Mesendoderm (in vitro differentiated cells): Measurements from ENCODE around the gene AVP.

Source experiments
- DNase-seq: peaks from one replicate; pipeline ENCODE4 v3.0.0; 2013
- H2AK5ac ChIP-seq: 2 replicates; pipeline ENCODE4 v1.6.1; 2013; ENCODE audit warnings: low read length, inconsistent platforms
- H2BK120ac ChIP-seq: 2 replicates; pipeline ENCODE4 v1.6.1; 2013; ENCODE audit warnings: low read depth, mild to moderate bottlenecking, low read length, moderate library complexity, mixed read lengths
- H2BK15ac ChIP-seq: replicated peaks from 2 replicates; pipeline ENCODE4 v1.6.1; 2013; ENCODE audit warnings: low read depth, mild to moderate bottlenecking, moderate library complexity
- H2BK5ac ChIP-seq: 2 replicates; pipeline ENCODE4 v1.6.1; 2013; ENCODE audit warnings: low read length, inconsistent platforms
- H3K18ac ChIP-seq: 2 replicates; pipeline ENCODE4 v1.6.1; 2013; ENCODE audit warnings: mild to moderate bottlenecking, low read length, mixed read lengths
- H3K23ac ChIP-seq: one replicate; pipeline ENCODE4 v1.6.1; 2013; ENCODE audit warnings: low read length
- H3K27ac ChIP-seq: 2 replicates; pipeline ENCODE4 v1.5.1; 2013; ENCODE audit warnings: low read depth, mild to moderate bottlenecking, inconsistent platforms, low read length, moderate library complexity
- H3K27me3 ChIP-seq: 2 replicates; pipeline ENCODE4 v1.6.1; 2013; ENCODE audit warnings: low read length, control low read depth, mild to moderate bottlenecking, inconsistent platforms; ENCODE audit not compliant: insufficient read depth, poor library complexity
- H3K36me3 ChIP-seq: 2 replicates; pipeline ENCODE4 v1.6.1; 2013; ENCODE audit warnings: low read length, inconsistent platforms; ENCODE audit not compliant: control insufficient read depth, insufficient read depth
- H3K4ac ChIP-seq: one replicate; pipeline ENCODE4 v1.6.1; 2013; ENCODE audit warnings: low read depth, mild to moderate bottlenecking, low read length, moderate library complexity
- H3K4me1 ChIP-seq: 2 replicates; pipeline ENCODE4 v1.6.1; 2013; ENCODE audit warnings: low read depth, low read length, inconsistent platforms; ENCODE audit not compliant: control insufficient read depth
- H3K4me2 ChIP-seq: 2 replicates; pipeline ENCODE4 v1.6.1; 2013; ENCODE audit warnings: low read length
- H3K4me3 ChIP-seq: 2 replicates; pipeline ENCODE4 v1.5.1; 2013; ENCODE audit warnings: mild to moderate bottlenecking, low read length
- H3K56ac ChIP-seq: one replicate; pipeline ENCODE4 v1.6.1; 2013; ENCODE audit warnings: low read length
- H3K79me1 ChIP-seq: 2 replicates; pipeline ENCODE4 v1.6.1; 2013; ENCODE audit warnings: low read length, inconsistent platforms
- H3K79me2 ChIP-seq: 2 replicates; pipeline ENCODE4 v1.6.1; 2013; ENCODE audit warnings: mild to moderate bottlenecking, low read length; ENCODE audit not compliant: control insufficient read depth, insufficient read depth
- H3K9ac ChIP-seq: 2 replicates; pipeline ENCODE4 v1.6.1; 2013; ENCODE audit warnings: low read length, inconsistent platforms
- H4K5ac ChIP-seq: one replicate; pipeline ENCODE4 v1.6.1; 2013; ENCODE audit warnings: low read length
- H4K8ac ChIP-seq: one replicate; pipeline ENCODE4 v1.6.1; 2013; ENCODE audit warnings: low read depth, mild to moderate bottlenecking, control low read depth, low read length, moderate library complexity
- WGBS: extraction: QIAGEN DNeasy Blood & Tissue Kit; methylation state at CpG from one replicate; pipeline ENCODE4 v1.1.7; 2013; ENCODE audit warnings: low lambda C conversion rate, missing lambda C conversion rate; ENCODE audit not compliant: insufficient coverage; ENCODE audit errors: extremely low coverage; 5-methylcytosine and 5-hydroxymethylcytosine counted together

The AVP gene

DNA sequence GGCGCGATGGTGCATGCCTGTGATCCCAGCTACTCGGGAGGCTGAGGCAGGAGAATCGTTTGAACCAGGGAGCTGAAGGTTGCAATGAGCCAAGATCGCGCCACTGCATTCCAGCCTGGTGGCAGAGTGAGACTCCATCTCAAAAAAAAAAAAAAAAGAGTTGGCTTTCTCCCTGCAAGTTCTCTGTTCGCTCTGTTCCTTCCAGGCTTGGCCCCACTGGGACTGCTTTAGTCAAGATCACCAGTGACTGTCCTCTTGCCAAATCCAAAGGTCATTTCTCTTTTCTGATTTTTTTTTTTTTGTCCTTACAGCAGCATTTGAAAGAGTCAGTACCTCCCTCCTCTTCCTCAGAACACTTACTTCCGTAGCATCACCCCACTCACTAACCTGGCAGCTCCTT lies 51.9 kb downstream of the AVP start:
- no peaks in the 10 kb centered on the region for H3K4me1 ChIP-seq
- no peak overlapping the region for H2AK5ac ChIP-seq
- H3K4me3 ChIP-seq, result no peak overlapping the region
- H3K4me2 ChIP-seq, result no peak overlapping the region
- no peak overlapping the region for H3K23ac ChIP-seq
- H3K79me1 ChIP-seq, result no peaks in the 10 kb centered on the region
- no peak overlapping the region for H2BK15ac ChIP-seq
- H3K4ac ChIP-seq, result no peak overlapping the region
- H3K9ac ChIP-seq, result no peak overlapping the region
- H3K27me3 ChIP-seq, result no peaks in the 10 kb centered on the region
- no peak for DNase-seq
- H3K56ac ChIP-seq, result no peak overlapping the region
- no peak overlapping the region for H2BK120ac ChIP-seq
- no peak overlapping the region for H2BK5ac ChIP-seq
- H4K8ac ChIP-seq, result no peak overlapping the region
- H3K79me2 ChIP-seq, result no peaks in the 10 kb centered on the region
- no peak overlapping the region for H4K5ac ChIP-seq
- H3K18ac ChIP-seq, result no peak overlapping the region
- H3K27ac ChIP-seq, result no peak overlapping the region
- no CpG with 5 or more reads among the region's 8 CpGs for WGBS
- peaks cover 8% of the 10 kb centered on the region for H3K36me3 ChIP-seq
